Adrenal gland (tissue), 5 donors: ENCODE measurements around the gene ITCH.

Source experiments
- CTCF ChIP-seq, 6 experiments: fragments of 450-650 bp in 4 of 6; fragments of 200-600 bp in 2 of 6; sonication (generic) in 1 of 6; IDR thresholded peaks; 1 replicate in 5 of 6; 2 replicates in 1 of 6; pipeline versions ENCODE4 v1.5.1 to v1.8.0; 2016 to 2021; ENCODE audit warnings: antibody characterized with exemption in 6 of 6, mild to moderate bottlenecking in 2 of 6, moderate library complexity in 1 of 6
- POLR2A ChIP-seq, 2 donors: fragments of 450-650 bp; IDR thresholded peaks; one replicate each; pipeline ENCODE4 v1.6.1; 2017; ENCODE audit warnings: antibody characterized with exemption in 2 of 2, mild to moderate bottlenecking in 2 of 2, moderate library complexity in 1 of 2
- donor health status: DM: no; HTN: no; CAD: no.

- TF ChIP-seq CTCF (IDR thresholded peaks at IDR 0.05) (no peak), POLR2A (IDR thresholded peaks at IDR 0.05) (no peak)
Observed at GRCh38 chr20:34560614-34561013, 197.5 kb downstream of the ITCH start.
